Fibroblast of mammary gland (primary cell): ENCODE results near the gene DST.

ENCODE experiments used
- DNase-seq: peaks from one replicate; pipeline ENCODE4 v3.0.0-alpha.2; 2010; ENCODE audit warnings: low read depth
- H3K4me3 ChIP-seq: 2 replicates; pipeline ENCODE4 v1.5.1; 2011; ENCODE audit warnings: low read depth, mild to moderate bottlenecking, low read length, moderate library complexity; ENCODE audit not compliant: control insufficient read depth
- TF ChIP-seq, protein P1 (sequence below): conservative IDR thresholded peaks from 2 replicates; pipeline ENCODE4 v1.5.1; 2011; ENCODE audit warnings: low read depth, low read length, inconsistent platforms; ENCODE audit not compliant: control insufficient read depth, insufficient read depth

Gene DST

DNA sequence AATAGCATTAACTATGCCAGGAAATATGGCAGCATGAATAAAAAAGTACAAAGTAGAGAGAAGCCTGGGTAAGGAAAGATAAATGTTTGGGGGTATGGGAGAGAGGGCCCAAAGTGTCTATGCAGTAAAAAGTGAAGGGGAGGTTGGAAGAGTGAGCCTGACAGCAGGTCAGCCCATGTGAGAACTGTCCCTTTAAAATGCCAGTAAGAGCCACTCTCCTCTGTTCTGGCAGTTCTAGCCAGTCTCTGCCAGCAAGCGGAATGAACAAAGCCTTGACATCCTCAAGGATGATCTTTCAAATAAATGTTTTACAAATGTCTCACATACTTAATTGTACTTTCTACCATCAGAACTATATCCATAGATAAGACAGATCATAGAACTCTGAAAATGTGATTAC is 164.5 kb downstream of the DST start:
- no peak for DNase-seq
- no peak overlapping the region for H3K4me3 ChIP-seq
- TF ChIP-seq, protein P1, sequence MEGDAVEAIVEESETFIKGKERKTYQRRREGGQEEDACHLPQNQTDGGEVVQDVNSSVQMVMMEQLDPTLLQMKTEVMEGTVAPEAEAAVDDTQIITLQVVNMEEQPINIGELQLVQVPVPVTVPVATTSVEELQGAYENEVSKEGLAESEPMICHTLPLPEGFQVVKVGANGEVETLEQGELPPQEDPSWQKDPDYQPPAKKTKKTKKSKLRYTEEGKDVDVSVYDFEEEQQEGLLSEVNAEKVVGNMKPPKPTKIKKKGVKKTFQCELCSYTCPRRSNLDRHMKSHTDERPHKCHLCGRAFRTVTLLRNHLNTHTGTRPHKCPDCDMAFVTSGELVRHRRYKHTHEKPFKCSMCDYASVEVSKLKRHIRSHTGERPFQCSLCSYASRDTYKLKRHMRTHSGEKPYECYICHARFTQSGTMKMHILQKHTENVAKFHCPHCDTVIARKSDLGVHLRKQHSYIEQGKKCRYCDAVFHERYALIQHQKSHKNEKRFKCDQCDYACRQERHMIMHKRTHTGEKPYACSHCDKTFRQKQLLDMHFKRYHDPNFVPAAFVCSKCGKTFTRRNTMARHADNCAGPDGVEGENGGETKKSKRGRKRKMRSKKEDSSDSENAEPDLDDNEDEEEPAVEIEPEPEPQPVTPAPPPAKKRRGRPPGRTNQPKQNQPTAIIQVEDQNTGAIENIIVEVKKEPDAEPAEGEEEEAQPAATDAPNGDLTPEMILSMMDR = no peak

DNA sequence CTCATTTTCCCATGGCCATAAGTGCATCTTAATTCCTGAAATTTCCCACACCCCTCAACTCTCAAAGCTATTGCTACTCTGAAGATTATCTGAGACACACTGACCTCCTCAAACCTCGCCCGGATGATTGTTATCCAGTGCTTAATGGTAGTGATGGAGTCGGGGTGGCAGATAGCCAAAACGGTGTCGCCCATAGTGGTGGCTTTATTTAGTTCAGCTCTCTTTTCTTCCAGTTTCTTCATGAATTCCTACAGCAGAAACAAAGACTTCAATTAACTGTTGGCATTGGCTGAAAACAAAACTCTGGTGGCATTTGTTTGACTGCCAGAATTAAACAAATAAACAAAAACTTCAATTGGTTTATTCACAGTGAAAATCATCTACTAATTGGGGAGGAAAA is 165.4 kb downstream of the DST start:
- DNase-seq = no peak
- TF ChIP-seq, protein P1 = no peak
- H3K4me3 ChIP-seq = no peak overlapping the region

DNA sequence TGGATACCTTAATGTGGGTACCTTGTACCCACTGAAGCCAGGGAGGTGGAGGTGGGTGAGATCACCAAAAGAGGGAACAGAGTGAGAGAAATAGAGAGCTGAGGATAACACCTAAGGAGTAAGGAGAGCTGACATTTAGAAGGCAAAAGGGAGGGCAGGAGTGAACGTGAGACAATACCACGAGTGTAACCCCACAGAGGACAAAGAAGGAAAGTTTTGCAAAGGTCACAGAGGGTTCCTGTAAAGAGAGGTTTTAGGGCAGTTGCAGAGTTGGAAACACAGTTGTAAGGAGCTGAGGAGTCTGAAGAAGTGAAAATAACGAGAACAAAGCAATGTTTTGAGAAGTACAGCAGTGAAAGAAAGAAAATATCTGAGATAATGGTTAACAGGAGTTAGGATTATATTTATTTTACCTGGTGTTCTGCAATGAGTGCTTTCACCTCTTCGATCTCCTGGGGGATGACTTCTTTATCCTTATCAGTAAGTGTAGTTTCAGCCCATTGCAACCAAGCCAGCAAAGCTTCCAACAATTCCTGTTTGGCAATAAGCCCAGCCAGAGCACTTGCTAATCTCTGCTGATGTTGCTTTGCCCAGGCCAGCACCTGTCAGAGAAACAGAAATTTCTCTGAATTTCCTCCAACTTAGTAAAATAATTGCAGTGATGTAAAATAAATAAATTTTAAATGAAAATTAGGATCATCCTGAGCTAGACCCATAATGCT is 166.8 kb downstream of the DST start:
- H3K4me3 ChIP-seq = no peak overlapping the region
- no peak for DNase-seq
- TF ChIP-seq, protein P1 = no peak

DNA sequence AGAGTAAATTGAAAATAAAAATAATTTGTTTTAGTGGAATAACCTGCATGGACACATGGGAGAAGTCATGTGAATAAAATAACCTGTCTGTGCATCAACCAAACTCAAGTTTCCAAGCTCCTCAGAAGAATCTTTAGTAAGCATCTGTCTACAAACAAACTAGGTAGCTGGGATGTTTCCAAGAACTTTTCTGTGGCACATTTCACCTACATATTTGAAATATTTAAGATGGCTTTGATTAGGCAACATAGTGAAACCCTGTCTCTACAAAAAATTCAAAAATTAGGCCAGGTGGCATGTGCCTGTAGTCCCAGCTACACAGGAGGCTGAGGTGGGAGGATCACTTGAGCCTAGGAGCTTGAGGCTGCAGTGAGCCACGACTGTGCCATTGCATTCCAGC is 168.2 kb downstream of the DST start:
- no peak overlapping the region for H3K4me3 ChIP-seq
- TF ChIP-seq, protein P1 = no peak
- DNase-seq = no peak

DNA sequence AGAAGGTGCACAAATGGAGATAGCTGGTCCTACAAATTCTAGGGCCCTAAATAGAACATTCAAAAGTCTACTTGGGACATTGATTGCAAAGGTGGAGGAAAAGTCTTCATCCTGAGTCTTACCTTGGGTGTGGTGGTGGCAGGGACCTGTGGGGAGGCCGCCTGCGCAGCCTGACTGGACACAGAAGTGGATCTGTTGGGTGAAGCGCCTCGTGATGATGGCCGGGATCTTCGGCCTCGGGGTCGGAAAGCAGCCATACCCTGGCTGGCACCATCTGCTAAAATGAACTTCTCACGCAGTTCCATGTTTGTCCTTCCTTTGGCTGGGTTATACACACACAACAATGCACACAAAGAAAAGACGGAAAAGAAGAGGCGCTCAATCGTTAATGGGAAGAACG is 179.2 kb downstream of the DST start:
- TF ChIP-seq, protein P1 = no peak
- DNase-seq = no peak
- no peak overlapping the region for H3K4me3 ChIP-seq

DNA sequence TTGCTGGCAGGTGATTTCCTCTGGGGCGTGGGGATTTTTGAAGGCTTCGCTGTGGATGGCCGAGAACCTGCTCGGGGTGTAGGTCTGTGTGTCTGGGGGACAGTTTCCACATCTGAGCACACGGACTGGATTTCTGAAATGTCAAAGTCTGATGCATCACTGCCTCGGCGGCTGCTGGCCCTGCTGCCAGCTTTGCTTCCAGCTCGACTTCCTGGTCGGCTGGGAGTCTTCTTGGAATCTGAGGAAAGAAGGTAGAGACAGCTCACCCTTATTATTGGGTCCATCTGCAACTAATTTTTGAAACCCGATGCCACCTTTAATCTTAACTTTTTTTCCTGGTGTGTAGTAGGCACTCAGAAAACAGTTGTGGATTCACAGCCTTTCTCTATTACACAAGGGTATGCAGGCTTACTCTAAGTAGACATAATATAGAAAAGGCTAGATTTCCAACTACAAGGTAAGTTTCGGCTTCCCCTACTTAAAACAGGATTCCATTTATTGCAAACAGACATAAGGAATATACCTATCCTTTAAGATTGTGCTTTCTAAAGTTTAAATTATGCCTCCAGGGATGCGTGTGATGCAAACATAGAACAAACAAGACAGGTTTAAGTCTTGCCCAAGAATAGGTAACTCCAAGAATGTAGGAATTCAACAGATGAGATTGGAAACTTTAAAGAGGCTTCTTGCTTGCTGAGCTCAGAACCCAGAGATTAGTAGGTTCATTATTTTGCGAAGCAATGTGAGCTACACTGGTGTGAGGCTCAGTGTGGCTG is 183.5 kb downstream of the DST start:
- peak; percentile 47 for DNase-seq
- TF ChIP-seq, protein P1 = no peak
- H3K4me3 ChIP-seq = no peak overlapping the region
